ENCODE data around the gene C2CD4C. TPM values are rescaled to one million over a fixed set of nuclear protein-coding genes. Genes with fewer than 3 reads are reported as not detected.

C2CD4C gene
- total RNA-seq, 1 donor from 2014 or later = 7.8 TPM

Other genes starting within 250 kb of the C2CD4C start
- gene PLPP2, start 117.7 kb downstream of the C2CD4C start, total RNA-seq = 8.0 to 8.8 TPM (median 8.4 TPM) in 3 replicates
- 47.1 to 50.5 TPM (median 47.6 TPM) in 3 replicates for gene MIER2, start 64.4 kb downstream of the C2CD4C start, total RNA-seq
- gene SHC2, start 51.9 kb upstream of the C2CD4C start, total RNA-seq = 85.1 to 91.0 TPM (median 86.4 TPM) in 3 replicates
- gene MADCAM1, start 87.3 kb upstream of the C2CD4C start, total RNA-seq = 0.75 to 1.1 TPM (median 0.98 TPM) in 3 replicates
- 30.8 to 32.4 TPM (median 32.3 TPM) in 3 replicates for gene TPGS1, start 98.3 kb upstream of the C2CD4C start, total RNA-seq
- gene CDC34, start 122.6 kb upstream of the C2CD4C start, total RNA-seq = 98.1 to 106 TPM (median 99.5 TPM) in 3 replicates
- 0.25 to 0.40 TPM (median 0.29 TPM) in 3 replicates for gene GZMM, start 134.9 kb upstream of the C2CD4C start, total RNA-seq
- gene BSG, start 163.4 kb upstream of the C2CD4C start, total RNA-seq = 414 to 431 TPM (median 414 TPM) in 3 replicates
- 1.1 to 1.6 TPM (median 1.5 TPM) in 3 replicates for gene HCN2, start 180.7 kb upstream of the C2CD4C start, total RNA-seq
- gene POLRMT, start 224.4 kb upstream of the C2CD4C start, total RNA-seq = 49.5 to 56.4 TPM (median 56.4 TPM) in 3 replicates
- gene FGF22, start 230.7 kb upstream of the C2CD4C start, total RNA-seq = 0.25 to 0.38 TPM in 2 of 3 replicates, not detected in the other